ENCODE results near the gene SMYD1.

SMYD1 gene

DNA sequence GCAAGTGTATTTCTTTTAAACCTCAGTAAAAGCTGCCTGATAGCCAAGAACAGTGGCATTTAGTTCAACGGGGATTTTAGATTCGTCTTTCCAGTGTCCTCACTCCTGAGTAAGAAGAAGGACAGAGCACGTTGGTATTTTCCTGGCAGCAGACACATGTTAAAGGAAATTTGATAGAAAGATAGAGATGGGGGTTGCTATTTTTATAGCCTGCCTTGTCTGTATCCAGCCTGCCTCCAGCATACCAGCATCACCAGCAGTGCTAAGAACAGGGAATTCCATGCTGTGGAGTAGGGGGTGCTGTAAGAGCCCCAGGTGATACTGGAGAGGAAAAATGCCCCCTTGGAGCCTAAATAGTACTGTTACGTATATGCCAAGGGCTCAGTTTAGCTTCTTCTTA, 1.1 kb upstream of the SMYD1 start:
- TF ChIP-seq, protein P1, sequence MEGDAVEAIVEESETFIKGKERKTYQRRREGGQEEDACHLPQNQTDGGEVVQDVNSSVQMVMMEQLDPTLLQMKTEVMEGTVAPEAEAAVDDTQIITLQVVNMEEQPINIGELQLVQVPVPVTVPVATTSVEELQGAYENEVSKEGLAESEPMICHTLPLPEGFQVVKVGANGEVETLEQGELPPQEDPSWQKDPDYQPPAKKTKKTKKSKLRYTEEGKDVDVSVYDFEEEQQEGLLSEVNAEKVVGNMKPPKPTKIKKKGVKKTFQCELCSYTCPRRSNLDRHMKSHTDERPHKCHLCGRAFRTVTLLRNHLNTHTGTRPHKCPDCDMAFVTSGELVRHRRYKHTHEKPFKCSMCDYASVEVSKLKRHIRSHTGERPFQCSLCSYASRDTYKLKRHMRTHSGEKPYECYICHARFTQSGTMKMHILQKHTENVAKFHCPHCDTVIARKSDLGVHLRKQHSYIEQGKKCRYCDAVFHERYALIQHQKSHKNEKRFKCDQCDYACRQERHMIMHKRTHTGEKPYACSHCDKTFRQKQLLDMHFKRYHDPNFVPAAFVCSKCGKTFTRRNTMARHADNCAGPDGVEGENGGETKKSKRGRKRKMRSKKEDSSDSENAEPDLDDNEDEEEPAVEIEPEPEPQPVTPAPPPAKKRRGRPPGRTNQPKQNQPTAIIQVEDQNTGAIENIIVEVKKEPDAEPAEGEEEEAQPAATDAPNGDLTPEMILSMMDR (IDR thresholded peaks at IDR 0.05; ENCODE audit: insufficient read depth, low read depth, low read length, missing control alignments) = no peak
- no peak for DNase-seq (ENCODE audit: low read depth)
- H3K4me3 ChIP-seq (ENCODE audit: low read depth, low read length) = no peak overlapping the region

DNA sequence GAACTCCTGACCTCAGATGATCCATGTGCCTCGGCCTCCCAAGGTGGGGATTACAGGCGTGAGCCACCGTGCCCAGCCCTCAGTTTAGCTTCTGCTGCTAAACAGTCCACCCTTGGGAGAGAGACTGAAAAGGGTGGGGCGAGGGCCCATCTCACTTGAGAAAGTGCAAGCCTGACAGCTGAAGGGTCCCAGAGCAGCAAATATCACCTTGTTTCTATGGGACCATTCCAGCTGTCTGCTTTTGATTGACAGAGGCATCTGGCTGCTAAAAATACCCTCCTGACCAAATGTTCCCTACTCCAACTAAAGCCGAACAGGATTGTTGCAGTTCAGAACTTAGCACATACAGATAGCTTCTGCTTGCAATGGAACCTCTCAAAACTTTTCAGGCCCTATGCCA, 436 bp upstream of the SMYD1 start:
- no peak overlapping the region for H3K4me3 ChIP-seq (ENCODE audit: low read depth, low read length)
- TF ChIP-seq, protein P1 (IDR thresholded peaks at IDR 0.05; ENCODE audit: insufficient read depth, low read depth, low read length, missing control alignments) = no peak
- no peak for DNase-seq (ENCODE audit: low read depth)

GRCh38 chr2:88068044-88068443, 419 bp downstream of the SMYD1 start:
- H3K4me3 ChIP-seq (ENCODE audit: low read depth, low read length) = no peak overlapping the region
- TF ChIP-seq, protein P1 (IDR thresholded peaks at IDR 0.05; ENCODE audit: insufficient read depth, low read depth, low read length, missing control alignments) = no peak

GRCh38 chr2:88069117-88069516, 1.5 kb downstream of the SMYD1 start:
- H3K4me3 ChIP-seq (ENCODE audit: low read depth, low read length) = no peak overlapping the region
- TF ChIP-seq, protein P1 (IDR thresholded peaks at IDR 0.05; ENCODE audit: insufficient read depth, low read depth, low read length, missing control alignments) = no peak
- no peak for DNase-seq (ENCODE audit: low read depth)

More at GRCh38 chr2:88068044-88068443, 419 bp downstream of the SMYD1 start:
- DNase-seq (ENCODE audit: low read depth) = no peak

- TF ChIP-seq, protein P1 (IDR thresholded peaks at IDR 0.05; ENCODE audit: insufficient read depth, low read depth, low read length, missing control alignments) = no peak
- H3K4me3 ChIP-seq (ENCODE audit: low read depth, low read length) = no peak overlapping the region
- DNase-seq (ENCODE audit: low read depth) = no peak
These were observed 2.4 kb downstream of the SMYD1 start for GRCh38 chr2:88070055-88070454.

GRCh38 chr2:88071365-88071764, 3.7 kb downstream of the SMYD1 start:
- TF ChIP-seq, protein P1 (IDR thresholded peaks at IDR 0.05; ENCODE audit: insufficient read depth, low read depth, low read length, missing control alignments) = no peak
- no peak overlapping the region for H3K4me3 ChIP-seq (ENCODE audit: low read depth, low read length)
- DNase-seq (ENCODE audit: low read depth) = no peak

- TF ChIP-seq, protein P1 (IDR thresholded peaks at IDR 0.05; ENCODE audit: insufficient read depth, low read depth, low read length, missing control alignments) = no peak
- DNase-seq (ENCODE audit: low read depth) = no peak
- no peak overlapping the region for H3K4me3 ChIP-seq (ENCODE audit: low read depth, low read length)
These were observed 6.5 kb downstream of the SMYD1 start for GRCh38 chr2:88074150-88074549.

Data from GM12865 (cell line).